D721Med (cell line): Measurements from ENCODE around the gene DUS1L.

ENCODE experiments used
- DNase-seq: peaks from one replicate; pipeline ENCODE4 v3.0.0; 2011; ENCODE audit warnings: low spot score; ENCODE audit not compliant: insufficient read length
- FAIRE-seq: peaks from 2 replicates; lab custom pipeline; 2011; peaks lifted over from hg19 to GRCh38; lab: Jason Lieb, UNC
- CTCF ChIP-seq: IDR thresholded peaks from 2 replicates; pipeline ENCODE4 v1.5.1; 2012; ENCODE audit warnings: mild to moderate bottlenecking, control low read depth; ENCODE audit not compliant: insufficient read depth; ENCODE audit errors: missing control alignments

DUS1L gene

GRCh38 chr17:82029391-82029790 is 36.2 kb downstream of the DUS1L start:
- FAIRE-seq (no peak), DNase-seq (no peak)
- no peak for TF ChIP-seq CTCF

- FAIRE-seq, result no peak
- no peak for DNase-seq
- no peak for TF ChIP-seq CTCF
Observed at GRCh38 chr17:82028966-82029365, 36.6 kb downstream of the DUS1L start.

GRCh38 chr17:82028246-82028645 is 37.4 kb downstream of the DUS1L start:
- FAIRE-seq, result no peak
- no peak for TF ChIP-seq CTCF
- no peak for DNase-seq

GRCh38 chr17:82025401-82026107 is 40.0 kb downstream of the DUS1L start:
- no peak for TF ChIP-seq CTCF
- FAIRE-seq (no peak), DNase-seq (no peak)

GRCh38 chr17:82024859-82025258 is 40.7 kb downstream of the DUS1L start:
- FAIRE-seq, result no peak
- no peak for TF ChIP-seq CTCF
- no peak for DNase-seq

GRCh38 chr17:82023447-82024241 is 42.0 kb downstream of the DUS1L start:
- no peak for FAIRE-seq
- DNase-seq, result no peak
- TF ChIP-seq CTCF, result no peak
